Smooth muscle cell (in vitro differentiated cells): Measurements from ENCODE around the gene KAT6B. TPM values are rescaled to one million over a fixed set of nuclear protein-coding genes. Genes with fewer than 3 reads are reported as not detected.

Source experiments
- DNase-seq: peaks from one replicate; lab custom pipeline; 2025; ENCODE audit not compliant: unreplicated experiment; lab: John Stamatoyannopoulos, UW
- H2AFZ ChIP-seq: fragments of 200-600 bp; sonication (generic); 2 replicates; pipeline ENCODE4 v1.6.0; 2016; ENCODE audit warnings: antibody characterized with exemption, low read depth, mild to moderate bottlenecking
- H3F3A ChIP-seq: fragments of 200-600 bp; sonication (generic); 2 replicates; pipeline ENCODE4 v1.6.0; 2017; ENCODE audit warnings: antibody characterized with exemption, low read depth
- H3K27ac ChIP-seq: fragments of 200-600 bp; sonication (generic); 2 replicates; pipeline ENCODE4 v1.5.1; 2016; ENCODE audit warnings: low read depth, mild to moderate bottlenecking
- H3K27me3 ChIP-seq: fragments of 200-600 bp; sonication (generic); 2 replicates; pipeline ENCODE4 v1.6.1; 2016; ENCODE audit warnings: low read depth, mild to moderate bottlenecking
- H3K36me3 ChIP-seq: fragments of 200-600 bp; sonication (generic); 2 replicates; pipeline ENCODE4 v1.5.1; 2016; ENCODE audit warnings: low read depth
- H3K4me1 ChIP-seq: fragments of 200-600 bp; sonication (generic); 2 replicates; pipeline ENCODE4 v1.5.1; 2016; ENCODE audit warnings: low read depth
- H3K4me2 ChIP-seq: fragments of 200-600 bp; sonication (generic); 2 replicates; pipeline ENCODE4 v1.6.0; 2016; ENCODE audit warnings: mild to moderate bottlenecking
- H3K4me3 ChIP-seq: fragments of 200-600 bp; sonication (generic); 2 replicates; pipeline ENCODE4 v1.5.1; 2016; ENCODE audit warnings: mild to moderate bottlenecking
- H3K79me2 ChIP-seq: fragments of 200-600 bp; sonication (generic); 2 replicates; pipeline ENCODE4 v1.6.0; 2016; ENCODE audit warnings: low read depth, mild to moderate bottlenecking
- H3K9ac ChIP-seq: fragments of 200-600 bp; sonication (generic); 2 replicates; pipeline ENCODE4 v1.6.0; 2016; ENCODE audit warnings: low read depth
- H3K9me3 ChIP-seq: fragments of 200-600 bp; sonication (generic); replicated peaks from 2 replicates; pipeline ENCODE4 v1.5.1; 2016; ENCODE audit warnings: low read depth
- H4K20me1 ChIP-seq: fragments of 200-600 bp; sonication (generic); 2 replicates; pipeline ENCODE4 v1.6.0; 2016; ENCODE audit warnings: low read depth
- CTCF ChIP-seq: fragments of 200-600 bp; sonication (generic); IDR thresholded peaks from 2 replicates; pipeline ENCODE4 v1.5.1; 2017; ENCODE audit warnings: borderline replicate concordance, mild to moderate bottlenecking, antibody characterized with exemption; ENCODE audit not compliant: insufficient read depth, poor library complexity, severe bottlenecking
- WGBS: methylation state at CpG from one replicate; pipeline ENCODE4 v1.1.7; 2016; ENCODE audit warnings: low lambda C conversion rate; 5-methylcytosine and 5-hydroxymethylcytosine counted together
- polyA plus RNA-seq: library from polyadenylated mRNA; unstranded; fragments of >200 nt; fragmentation: Nextera tagmentation; extraction: Ambion mirVana; gene quantifications from 2 replicates; pipeline ENCODE4 v1.2.1, GENCODE V29; 2016
- total RNA-seq: library from RNA; depleted of rRNA; stranded (reverse); fragments of >200 nt; gene quantifications from 2 replicates; pipeline ENCODE4 v1.2.3, GENCODE V29; 2014

The KAT6B gene
- total and polyA plus RNA-seq, 2 experiments from 2014 or later, result 9.0 to 19.8 TPM

- Histone ChIP-seq H3K4me3 (no peak overlapping the region), H3K9ac (no peak overlapping the region), H3K27me3 (no peaks in the 10 kb centered on the region), H4K20me1 (peaks cover 93% of the 10 kb centered on the region), H3K36me3 (no peaks in the 10 kb centered on the region), H3K9me3 (no peaks in the 10 kb centered on the region), H2AFZ (no peak overlapping the region), H3K4me2 (no peak overlapping the region), H3K79me2 (peaks cover 19% of the 10 kb centered on the region), H3F3A (no peaks in the 10 kb centered on the region), H3K4me1 (no peaks in the 10 kb centered on the region), H3K27ac (no peak overlapping the region)
- no peak for DNase-seq
- TF ChIP-seq CTCF, result no peak
- 100% methylated on average over 3 of the region's 3 CpGs for WGBS
These were observed 53.6 kb downstream of the KAT6B start for GRCh38 chr10:74880041-74880440.

- peaks cover 93% of the 10 kb centered on the region for H4K20me1 ChIP-seq
- no peaks in the 10 kb centered on the region for H3K36me3 ChIP-seq
- 93% methylated on average over 7 of the region's 7 CpGs for WGBS
- DNase-seq, result no peak
- H3K4me2 ChIP-seq, result no peak overlapping the region
- no peaks in the 10 kb centered on the region for H3K27me3 ChIP-seq
- no peak overlapping the region for H2AFZ ChIP-seq
- no peaks in the 10 kb centered on the region for H3F3A ChIP-seq
- H3K79me2 ChIP-seq, result peaks cover 19% of the 10 kb centered on the region
- no peak overlapping the region for H3K9ac ChIP-seq
- no peaks in the 10 kb centered on the region for H3K9me3 ChIP-seq
- no peak for TF ChIP-seq CTCF
- no peak overlapping the region for H3K4me3 ChIP-seq
- no peaks in the 10 kb centered on the region for H3K4me1 ChIP-seq
- H3K27ac ChIP-seq, result no peak overlapping the region
These were observed 55.0 kb downstream of the KAT6B start for GRCh38 chr10:74881253-74881884.

GRCh38 chr10:74882427-74882826 lies 56.0 kb downstream of the KAT6B start:
- no peak for TF ChIP-seq CTCF
- Histone ChIP-seq H3K27ac (no peak overlapping the region), H3K4me1 (no peaks in the 10 kb centered on the region), H3K9ac (no peak overlapping the region), H3K9me3 (no peaks in the 10 kb centered on the region), H3K4me3 (no peak overlapping the region), H2AFZ (no peak overlapping the region), H3K4me2 (no peak overlapping the region), H4K20me1 (peaks cover 94% of the 10 kb centered on the region), H3F3A (no peaks in the 10 kb centered on the region), H3K79me2 (peaks cover 13% of the 10 kb centered on the region), H3K27me3 (no peaks in the 10 kb centered on the region), H3K36me3 (no peaks in the 10 kb centered on the region)
- DNase-seq, result no peak
- WGBS, result 33% methylated on average over 1 of the region's 1 CpG

GRCh38 chr10:74882831-74883230 lies 56.4 kb downstream of the KAT6B start:
- H3K4me1 ChIP-seq, result no peaks in the 10 kb centered on the region
- no peak overlapping the region for H3K9ac ChIP-seq
- no peak for DNase-seq
- no peaks in the 10 kb centered on the region for H3K9me3 ChIP-seq
- H3K4me2 ChIP-seq, result no peak overlapping the region
- TF ChIP-seq CTCF, result no peak
- no peak overlapping the region for H3K4me3 ChIP-seq
- H3F3A ChIP-seq, result no peaks in the 10 kb centered on the region
- peaks cover 94% of the 10 kb centered on the region for H4K20me1 ChIP-seq
- no peak overlapping the region for H2AFZ ChIP-seq
- no peaks in the 10 kb centered on the region for H3K36me3 ChIP-seq
- WGBS, result 92% methylated on average over 3 of the region's 3 CpGs
- peaks cover 12% of the 10 kb centered on the region for H3K79me2 ChIP-seq
- H3K27me3 ChIP-seq, result no peaks in the 10 kb centered on the region
- no peak overlapping the region for H3K27ac ChIP-seq
